ENCODE measurements around the gene MACROD2.

DNA sequence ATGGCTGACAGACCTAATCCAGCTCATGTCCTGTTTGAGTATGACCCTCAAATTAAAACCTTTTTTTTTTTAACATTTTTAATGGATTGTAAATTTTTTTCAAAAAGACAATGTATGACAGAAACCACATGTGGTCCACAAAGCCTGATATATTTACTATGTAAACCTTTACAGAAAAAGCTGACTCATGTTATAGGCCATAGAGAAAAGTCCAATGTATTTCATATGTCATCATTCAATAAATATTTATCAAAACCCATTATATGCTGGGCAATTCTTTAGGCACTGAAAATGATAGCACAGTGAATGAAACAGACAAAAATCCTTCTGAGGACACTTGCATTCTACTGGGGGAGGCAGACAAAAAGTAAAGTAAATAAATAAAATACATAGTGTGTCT, 1168.3 kb downstream of the MACROD2 start:
- no peak for TF ChIP-seq CTCF (IDR thresholded peaks at IDR 0.05)
- TF ChIP-seq EP300 (IDR thresholded peaks at IDR 0.05), result no peak
- TF ChIP-seq POLR2A (IDR thresholded peaks at IDR 0.05), result no peak

Data from suprapubic skin (tissue), 3 donors.